CD14-positive monocyte (primary cell): ENCODE measurements around the gene MAU2. TPM values are rescaled to one million over a fixed set of nuclear protein-coding genes. Genes with fewer than 3 reads are reported as not detected.

Source experiments
- DNase-seq, 3 donors: peaks; one replicate each; pipeline ENCODE4 v3.0.0-alpha.2; 2011 to 2022
- H2AFZ ChIP-seq: 2 replicates; pipeline ENCODE4 v1.6.0; 2012; ENCODE audit warnings: mild to moderate bottlenecking, low read depth, low read length, inconsistent platforms; ENCODE audit not compliant: insufficient read depth, poor library complexity, severe bottlenecking
- H3K27ac ChIP-seq, 2 donors: 1 replicate in 1 of 2; 2 replicates in 1 of 2; pipeline ENCODE4 v1.5.1; 2012 to 2013; ENCODE audit warnings: low read length in 2 of 2, control low read depth in 1 of 2, inconsistent platforms in 1 of 2, low read depth in 1 of 2, mild to moderate bottlenecking in 1 of 2
- H3K27me3 ChIP-seq, 2 donors: one replicate each; pipeline versions ENCODE4 v1.6.0 to v1.6.1; 2011 to 2013; ENCODE audit warnings: low read length in 2 of 2; ENCODE audit not compliant: control insufficient read depth in 2 of 2, insufficient read depth in 2 of 2
- H3K36me3 ChIP-seq, 2 donors: replicated peaks in 1 of 2; 1 replicate in 1 of 2; 2 replicates in 1 of 2; pipeline versions ENCODE4 v1.5.1 to v1.6.1; 2012 to 2013; ENCODE audit warnings: low read length in 2 of 2, control low read depth in 1 of 2, inconsistent platforms in 1 of 2, mild to moderate bottlenecking in 1 of 2; ENCODE audit not compliant: insufficient read depth in 2 of 2, control insufficient read depth in 1 of 2
- H3K4me1 ChIP-seq, 2 donors: 1 replicate in 1 of 2; 2 replicates in 1 of 2; pipeline versions ENCODE4 v1.5.1 to v1.6.1; 2012 to 2013; ENCODE audit warnings: low read length in 2 of 2, control low read depth in 1 of 2, inconsistent platforms in 1 of 2, mild to moderate bottlenecking in 1 of 2, moderate library complexity in 1 of 2; ENCODE audit not compliant: insufficient read depth in 2 of 2, control insufficient read depth in 1 of 2
- H3K4me2 ChIP-seq: replicated peaks from 2 replicates; pipeline ENCODE3; 2012; ENCODE audit warnings: low read length, moderate library complexity, mild to moderate bottlenecking; ENCODE audit not compliant: poor library complexity, severe bottlenecking; ENCODE audit errors: extremely low read depth
- H3K4me3 ChIP-seq, 3 experiments: fragments of 200-600 bp in 1 of 3; sonication (generic) in 1 of 3; replicated peaks in 1 of 3; 1 replicate in 2 of 3; 2 replicates in 1 of 3; pipeline ENCODE4 v1.5.1; 2011 to 2013; ENCODE audit warnings: low read length in 3 of 3, mild to moderate bottlenecking in 3 of 3, control low read depth in 2 of 3, low read depth in 2 of 3, inconsistent platforms in 1 of 3, moderate library complexity in 1 of 3
- H3K79me2 ChIP-seq: 2 replicates; pipeline ENCODE4 v1.6.0; 2012; ENCODE audit warnings: mild to moderate bottlenecking, control low read depth, inconsistent platforms, low read length, moderate library complexity; ENCODE audit not compliant: insufficient read depth
- H3K9ac ChIP-seq: 2 replicates; pipeline ENCODE4 v1.6.0; 2017; ENCODE audit warnings: low read length, mild to moderate bottlenecking; ENCODE audit not compliant: insufficient read depth, poor library complexity, severe bottlenecking
- H3K9me3 ChIP-seq, 2 donors: replicated peaks in 1 of 2; 1 replicate in 1 of 2; 2 replicates in 1 of 2; pipeline versions ENCODE4 v1.5.1 to v1.6.1; 2012 to 2013; ENCODE audit warnings: low read length in 2 of 2, control low read depth in 1 of 2; ENCODE audit not compliant: control insufficient read depth in 1 of 2, insufficient read depth in 1 of 2
- H4K20me1 ChIP-seq: 2 replicates; pipeline ENCODE4 v1.6.0; 2012; ENCODE audit warnings: mild to moderate bottlenecking, low read length, control low read depth, moderate library complexity; ENCODE audit not compliant: insufficient read depth
- H3K27ac Mint-ChIP-seq, 7 donors: one replicate each; pipeline ENCODE4 v1.8.0; 2020; ENCODE audit warnings: mild to moderate bottlenecking in 7 of 7, mixed read lengths in 7 of 7, moderate library complexity in 6 of 7, inconsistent platforms in 2 of 7
- H3K27me3 Mint-ChIP-seq, 3 donors: one replicate each; pipeline ENCODE4 v1.8.0; 2021 to 2022; ENCODE audit warnings: low read depth in 3 of 3, mild to moderate bottlenecking in 3 of 3, mixed read lengths in 3 of 3, moderate library complexity in 3 of 3, inconsistent platforms in 1 of 3
- H3K36me3 Mint-ChIP-seq, 2 donors: one replicate each; pipeline ENCODE4 v1.8.0; 2020; ENCODE audit warnings: mixed read lengths in 2 of 2, inconsistent platforms in 1 of 2, mild to moderate bottlenecking in 1 of 2
- H3K4me1 Mint-ChIP-seq: one replicate; pipeline ENCODE4 v1.8.0; 2020; ENCODE audit warnings: mild to moderate bottlenecking, mixed read lengths
- H3K4me3 Mint-ChIP-seq, 2 donors: one replicate each; pipeline ENCODE4 v1.8.0; 2020; ENCODE audit warnings: mild to moderate bottlenecking in 2 of 2, mixed read lengths in 2 of 2, moderate library complexity in 1 of 2
- H3K9me3 Mint-ChIP-seq, 7 donors: one replicate each; pipeline ENCODE4 v1.8.0; 2020 to 2022; ENCODE audit warnings: mixed read lengths in 7 of 7, mild to moderate bottlenecking in 6 of 7, moderate library complexity in 6 of 7, inconsistent platforms in 2 of 7
- CTCF ChIP-seq: fragments of 200-600 bp; IDR thresholded peaks from one replicate; pipeline ENCODE4 v1.8.0; 2022; ENCODE audit warnings: antibody characterized with exemption, mild to moderate bottlenecking
- WGBS: methylation state at CpG from one replicate; pipeline ENCODE4 v1.1.5; 2013; ENCODE audit warnings: missing lambda C conversion rate; ENCODE audit not compliant: insufficient coverage; 5-methylcytosine and 5-hydroxymethylcytosine counted together
- intact Hi-C, 2 donors: fragments of 100-400 bp; cut with micrococcal nuclease; formaldehyde crosslinking; loops; one replicate each; pipeline versions ENCODE4 v1.15.0 to v1.15.1; 2023
- polyA plus RNA-seq, 3 donors: library from polyadenylated mRNA; depleted of rRNA in 1 of 3; unstranded in 2 of 3; stranded (reverse) in 1 of 3; fragments of 300-500 nt in 2 of 3; fragments of >200 nt in 1 of 3; fragmentation: Illumina TruSeq in 2 of 3; gene quantifications; 1 replicate in 2 of 3; 2 replicates in 1 of 3; pipeline ENCODE4 v1.2.3, GENCODE V29; 2012 to 2021

Gene MAU2
- polyA plus RNA-seq, 3 donors, result 7.4 to 68.4 (median 14.5) TPM

- Histone ChIP-seq H3K9me3 (no peaks in the 10 kb centered on the region), H3K4me2 (no peak overlapping the region), H3K27ac (no peak overlapping the region), H3K36me3 (peaks cover 58 to 63% of the 10 kb centered on the region in 2 donors), H3K4me1 (peaks cover 0 to 7% of the 10 kb centered on the region in 2 donors), H3K27me3 (no peaks in the 10 kb centered on the region), H3K4me3 (no peak overlapping the region), H3K79me2 (no peaks in the 10 kb centered on the region), H4K20me1 (peaks cover 3% of the 10 kb centered on the region), H3K9ac (no peak overlapping the region), H2AFZ (no peak overlapping the region)
- TF ChIP-seq CTCF, result no peak
- Mint-ChIP-seq H3K36me3 (peaks cover 58 to 72% of the 10 kb centered on the region in 2 donors), H3K4me3 (no peak overlapping the region), H3K27ac (peak overlapping the region in 1 of 7 donors; percentile 35), H3K27me3 (peaks cover 0 to 1% (median 0%) of the 10 kb centered on the region in 3 donors), H3K4me1 (peaks cover 6% of the 10 kb centered on the region), H3K9me3 (no peaks in the 10 kb centered on the region)
- intact Hi-C loops, result no loop called here
- DNase-seq, result no peak
- WGBS, result 97% methylated on average over 10 of the region's 11 CpGs
These were observed 35.9 kb downstream of the MAU2 start for GRCh38 chr19:19356500-19356899.

GRCh38 chr19:19356901-19357566 lies 36.4 kb downstream of the MAU2 start:
- Mint-ChIP-seq H3K4me3 (no peak overlapping the region), H3K36me3 (peaks cover 57 to 66% of the 10 kb centered on the region in 2 donors), H3K4me1 (peaks cover 6% of the 10 kb centered on the region), H3K9me3 (no peaks in the 10 kb centered on the region), H3K27ac (peak overlapping the region in 1 of 7 donors; percentile 37), H3K27me3 (peaks cover 0 to 4% (median 0%) of the 10 kb centered on the region in 3 donors)
- Histone ChIP-seq H3K4me1 (peaks cover 0 to 7% of the 10 kb centered on the region in 2 donors), H3K4me3 (no peak overlapping the region), H3K9ac (no peak overlapping the region), H3K4me2 (no peak overlapping the region), H3K79me2 (no peaks in the 10 kb centered on the region), H3K9me3 (no peaks in the 10 kb centered on the region), H3K36me3 (peaks cover 55 to 58% of the 10 kb centered on the region in 2 donors), H2AFZ (no peak overlapping the region), H4K20me1 (peaks cover 3% of the 10 kb centered on the region), H3K27ac (no peak overlapping the region), H3K27me3 (no peaks in the 10 kb centered on the region)
- DNase-seq, result no peak
- 100% methylated on average over 3 of the region's 13 CpGs for WGBS
- TF ChIP-seq CTCF, result no peak
- intact Hi-C loops, result no loop called here
